K562 (cell line): Measurements from ENCODE around the gene CSNK1D. TPM values are rescaled to one million over a fixed set of nuclear protein-coding genes. Genes with fewer than 3 reads are reported as not detected.
A peak's percentile ranks its signal among the peaks of the same experiment; 100 is the strongest.

Experiments used
- BRD4 ChIP-seq: fragments of 200-600 bp; sonication (generic); IDR thresholded peaks from 2 replicates; pipeline ENCODE4 v1.6.1; 2017; ENCODE audit warnings: inconsistent platforms
- BRF2 ChIP-seq: IDR thresholded peaks from 3 replicates; pipeline ENCODE4 v1.6.1; 2011; ENCODE audit warnings: borderline replicate concordance, mild to moderate bottlenecking; ENCODE audit not compliant: insufficient read length, insufficient read depth
- ETS2 ChIP-seq: IDR thresholded peaks from 2 replicates; pipeline ENCODE4 v1.6.1; 2016; ENCODE audit warnings: borderline replicate concordance, missing genetic modification characterization, mild to moderate bottlenecking, moderate library complexity, missing compliant biosample characterization; ENCODE audit not compliant: poor library complexity, severe bottlenecking
- HOMEZ ChIP-seq: fragments of 250-450 bp; sonication (Bioruptor Pico); IDR thresholded peaks from 2 replicates; pipeline ENCODE4 v1.4.0; 2020; ENCODE audit warnings: mild to moderate bottlenecking, moderate library complexity
- MGA ChIP-seq: fragments of 450-650 bp; IDR thresholded peaks from 2 replicates; pipeline ENCODE4 v1.6.1; 2016; ENCODE audit warnings: mild to moderate bottlenecking, moderate library complexity
- NCOA6 ChIP-seq: fragments of 450-650 bp; IDR thresholded peaks from 2 replicates; pipeline ENCODE4 v1.6.1; 2017; ENCODE audit warnings: mild to moderate bottlenecking
- SIX5 ChIP-seq, 2 experiments: IDR thresholded peaks; 2 replicates each; pipeline ENCODE4 v1.6.1; 2011; ENCODE audit warnings: low read length in 2 of 2, borderline replicate concordance in 1 of 2, low read depth in 1 of 2, mild to moderate bottlenecking in 1 of 2, moderate library complexity in 1 of 2; ENCODE audit not compliant: insufficient read depth in 1 of 2
- THRA ChIP-seq: fragments of 450-650 bp; IDR thresholded peaks from 2 replicates; pipeline ENCODE4 v1.6.1; 2017; ENCODE audit warnings: mild to moderate bottlenecking, moderate library complexity
- USF1 ChIP-seq: sonication (generic); formaldehyde crosslinking; IDR thresholded peaks from 2 replicates; pipeline ENCODE4 v1.9.0; 2022; ENCODE audit warnings: mild to moderate bottlenecking, missing genetic modification reagents
- ZNF282 ChIP-seq: sonication (generic); formaldehyde crosslinking; IDR thresholded peaks from 2 replicates; pipeline ENCODE4 v1.8.1; 2023; ENCODE audit warnings: missing genetic modification reagents
- polyA plus RNA-seq, 8 experiments: library from polyadenylated mRNA; depleted of rRNA in 4 of 8; stranded (reverse) in 5 of 8; unstranded in 3 of 8; fragments of >200 nt; fragmentation: Nextera tagmentation in 2 of 8; fragmentation: Illumina TruSeq in 1 of 8; extraction: Ambion mirVana in 2 of 8; extraction: Trizol in 1 of 8; gene quantifications; 2 replicates each; pipeline versions ENCODE4 v1.2.1 to v1.2.3, GENCODE V29; 2011 to 2014; ENCODE audit warnings: inconsistent platforms in 1 of 8, missing spikeins in 1 of 8
- total RNA-seq, 7 experiments: library from RNA; depleted of rRNA in 6 of 7; stranded (reverse); fragments of >200 nt in 6 of 7; fragmentation: Illumina TruSeq in 2 of 7; extraction: Trizol in 2 of 7; gene quantifications; 2 replicates each; pipeline versions ENCODE4 v1.2.1 to v1.2.3, GENCODE V29; 2011 to 2021; ENCODE audit warnings: low replicate concordance in 1 of 7

Gene CSNK1D
- total and polyA plus RNA-seq, 9 of the 15 experiments (the other 6 are each of a cell fraction or from before 2014, with no cell fraction given), result 6.5 to 133 (median 41.3) TPM

GRCh38 chr17:82230609-82231311 lies 42.7 kb downstream of the CSNK1D start (continued):
- TF ChIP-seq HOMEZ (CRISPR knock-in tag), result no peak
- no peak for TF ChIP-seq USF1 (CRISPR knock-in tag)
- TF ChIP-seq NCOA6, result no peak
- no peak for TF ChIP-seq BRF2
- TF ChIP-seq BRD4, result no peak
- no peak for TF ChIP-seq THRA
- TF ChIP-seq ETS2 (tag), result no peak
- TF ChIP-seq MGA, result peak; percentile 95
- no peak for TF ChIP-seq SIX5 (IDR thresholded peaks at IDR 0.05; ENCODE audit: borderline replicate concordance in 1 of 2, insufficient read depth in 1 of 2, low read depth in 1 of 2, low read length in 2 of 2)
- no peak; the same call in 1 of the 2 replicates for TF ChIP-seq ZNF282
